Measurements from ENCODE around the gene SF3B2. TPM values are rescaled to one million over a fixed set of nuclear protein-coding genes. Genes with fewer than 3 reads are reported as not detected.

The SF3B2 gene
- total RNA-seq, 2 donors from 2014 or later, result 123 to 131 TPM

Other genes with a start within 250 kb of the SF3B2 start
- gene SNX32, start 218.4 kb upstream of the SF3B2 start, total RNA-seq, result 1 to 10 TPM; 1.6 to 3.8 TPM
- gene CFL1, start 194.2 kb upstream of the SF3B2 start, total RNA-seq, result 1,000 to 10,000 TPM; 1,740 to 2,016 TPM
- 10 to 100 TPM; 55.7 to 63.4 TPM for gene MUS81, start 191.9 kb upstream of the SF3B2 start, total RNA-seq
- gene EFEMP2, start 179.6 kb upstream of the SF3B2 start, total RNA-seq, result 10 to 100 TPM in 1 of 2 donors, 1 to 10 TPM in 1; 4.5 to 21.4 TPM
- gene CTSW, start 172.5 kb upstream of the SF3B2 start, total RNA-seq, result 1 to 10 TPM; 1.5 to 2.4 TPM
- 10 to 100 TPM; 47.7 to 49.6 TPM for gene FIBP, start 163.9 kb upstream of the SF3B2 start, total RNA-seq
- gene CCDC85B, start 161.7 kb upstream of the SF3B2 start, total RNA-seq, result 1 to 10 TPM; 7.1 to 8.6 TPM
- gene FOSL1, start 152.0 kb upstream of the SF3B2 start, total RNA-seq, result 1 to 10 TPM; 1.1 to 1.8 TPM
- gene C11orf68, start 133.3 kb upstream of the SF3B2 start, total RNA-seq, result 10 to 100 TPM; 18.6 to 29.3 TPM
- gene DRAP1, start 132.9 kb upstream of the SF3B2 start, total RNA-seq, result 10 to 100 TPM; 47.3 to 53.4 TPM
- not detected for gene TSGA10IP, start 106.9 kb upstream of the SF3B2 start, total RNA-seq
- 10 to 100 TPM; 41.1 to 46.4 TPM for gene SART1, start 90.6 kb upstream of the SF3B2 start, total RNA-seq
- gene EIF1AD, start 50.2 kb upstream of the SF3B2 start, total RNA-seq, result 10 to 100 TPM; 21.6 to 31.3 TPM
- gene BANF1, start 49.9 kb upstream of the SF3B2 start, total RNA-seq, result 100 to 1,000 TPM; 103 to 111 TPM
- not detected for gene CST6, start 40.4 kb upstream of the SF3B2 start, total RNA-seq
- gene CATSPER1, start 25.9 kb upstream of the SF3B2 start, total RNA-seq, result under 1 TPM in 1 of 2 donors, not detected in 1; 0.39 TPM
- gene GAL3ST3, start 3.2 kb upstream of the SF3B2 start, total RNA-seq, result not detected
- gene PACS1, start 17.9 kb downstream of the SF3B2 start, total RNA-seq, result 10 to 100 TPM; 17.1 to 19.2 TPM
- gene KLC2, start 205.3 kb downstream of the SF3B2 start, total RNA-seq, result 10 to 100 TPM; 17.3 to 23.4 TPM
- gene RAB1B, start 216.3 kb downstream of the SF3B2 start, total RNA-seq, result 100 to 1,000 TPM; 208 to 210 TPM
- gene CNIH2, start 225.8 kb downstream of the SF3B2 start, total RNA-seq, result 1 to 10 TPM; 1.1 to 1.2 TPM
- gene YIF1A, start 236.8 kb downstream of the SF3B2 start, total RNA-seq, result 100 to 1,000 TPM in 1 of 2 donors, 10 to 100 TPM in 1; 87.8 to 101 TPM
- gene TMEM151A, start 239.5 kb downstream of the SF3B2 start, total RNA-seq, result under 1 TPM; 0.14 to 0.18 TPM